WERI-Rb-1 (cell line): Measurements from ENCODE around the gene RSPH1.

ENCODE experiments used
- DNase-seq: peaks from one replicate; pipeline ENCODE4 v3.0.0-alpha.2; 2020
- H3K27ac ChIP-seq: fragments of 250-450 bp; sonication (Bioruptor Pico); 2 replicates; pipeline ENCODE4 v1.5.1; 2020; ENCODE audit warnings: mild to moderate bottlenecking, moderate library complexity
- H3K27me3 ChIP-seq: fragments of 250-450 bp; sonication (Bioruptor Pico); 2 replicates; pipeline ENCODE4 v1.5.1; 2021; ENCODE audit warnings: mild to moderate bottlenecking, low read depth, moderate library complexity; ENCODE audit not compliant: insufficient read depth, severe bottlenecking
- H3K36me3 ChIP-seq: fragments of 250-450 bp; sonication (Bioruptor Pico); 2 replicates; pipeline ENCODE4 v1.5.1; 2020; ENCODE audit warnings: mild to moderate bottlenecking, moderate library complexity
- H3K4me3 ChIP-seq: 2 replicates; pipeline ENCODE4 v1.5.1; 2011; ENCODE audit warnings: low read depth, mild to moderate bottlenecking, control low read depth, low read length
- H3K9me3 ChIP-seq: fragments of 250-450 bp; sonication (Bioruptor Pico); 2 replicates; pipeline ENCODE4 v1.5.1; 2021; ENCODE audit warnings: mild to moderate bottlenecking, moderate library complexity; ENCODE audit not compliant: severe bottlenecking
- TF ChIP-seq, protein P1 (sequence below): IDR thresholded peaks from 2 replicates; pipeline ENCODE4 v1.5.1; 2011; ENCODE audit warnings: low read depth, mild to moderate bottlenecking, control low read depth, inconsistent platforms, low read length

The RSPH1 gene

GRCh38 chr21:42479582-42479981, 16.4 kb downstream of the RSPH1 start:
- Histone ChIP-seq H3K27ac (no peak overlapping the region), H3K36me3 (no peaks in the 10 kb centered on the region), H3K4me3 (no peak overlapping the region), H3K9me3 (no peaks in the 10 kb centered on the region), H3K27me3 (no peaks in the 10 kb centered on the region)
- no peak for DNase-seq
- TF ChIP-seq, protein P1, sequence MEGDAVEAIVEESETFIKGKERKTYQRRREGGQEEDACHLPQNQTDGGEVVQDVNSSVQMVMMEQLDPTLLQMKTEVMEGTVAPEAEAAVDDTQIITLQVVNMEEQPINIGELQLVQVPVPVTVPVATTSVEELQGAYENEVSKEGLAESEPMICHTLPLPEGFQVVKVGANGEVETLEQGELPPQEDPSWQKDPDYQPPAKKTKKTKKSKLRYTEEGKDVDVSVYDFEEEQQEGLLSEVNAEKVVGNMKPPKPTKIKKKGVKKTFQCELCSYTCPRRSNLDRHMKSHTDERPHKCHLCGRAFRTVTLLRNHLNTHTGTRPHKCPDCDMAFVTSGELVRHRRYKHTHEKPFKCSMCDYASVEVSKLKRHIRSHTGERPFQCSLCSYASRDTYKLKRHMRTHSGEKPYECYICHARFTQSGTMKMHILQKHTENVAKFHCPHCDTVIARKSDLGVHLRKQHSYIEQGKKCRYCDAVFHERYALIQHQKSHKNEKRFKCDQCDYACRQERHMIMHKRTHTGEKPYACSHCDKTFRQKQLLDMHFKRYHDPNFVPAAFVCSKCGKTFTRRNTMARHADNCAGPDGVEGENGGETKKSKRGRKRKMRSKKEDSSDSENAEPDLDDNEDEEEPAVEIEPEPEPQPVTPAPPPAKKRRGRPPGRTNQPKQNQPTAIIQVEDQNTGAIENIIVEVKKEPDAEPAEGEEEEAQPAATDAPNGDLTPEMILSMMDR = no peak

- DNase-seq = no peak
- H3K36me3 ChIP-seq = no peaks in the 10 kb centered on the region
- no peaks in the 10 kb centered on the region for H3K27me3 ChIP-seq
- TF ChIP-seq, protein P1 = no peak
- H3K9me3 ChIP-seq = no peaks in the 10 kb centered on the region
- H3K4me3 ChIP-seq = no peak overlapping the region
- no peak overlapping the region for H3K27ac ChIP-seq
Measured at GRCh38 chr21:42478504-42478903, 17.5 kb downstream of the RSPH1 start.

DNA sequence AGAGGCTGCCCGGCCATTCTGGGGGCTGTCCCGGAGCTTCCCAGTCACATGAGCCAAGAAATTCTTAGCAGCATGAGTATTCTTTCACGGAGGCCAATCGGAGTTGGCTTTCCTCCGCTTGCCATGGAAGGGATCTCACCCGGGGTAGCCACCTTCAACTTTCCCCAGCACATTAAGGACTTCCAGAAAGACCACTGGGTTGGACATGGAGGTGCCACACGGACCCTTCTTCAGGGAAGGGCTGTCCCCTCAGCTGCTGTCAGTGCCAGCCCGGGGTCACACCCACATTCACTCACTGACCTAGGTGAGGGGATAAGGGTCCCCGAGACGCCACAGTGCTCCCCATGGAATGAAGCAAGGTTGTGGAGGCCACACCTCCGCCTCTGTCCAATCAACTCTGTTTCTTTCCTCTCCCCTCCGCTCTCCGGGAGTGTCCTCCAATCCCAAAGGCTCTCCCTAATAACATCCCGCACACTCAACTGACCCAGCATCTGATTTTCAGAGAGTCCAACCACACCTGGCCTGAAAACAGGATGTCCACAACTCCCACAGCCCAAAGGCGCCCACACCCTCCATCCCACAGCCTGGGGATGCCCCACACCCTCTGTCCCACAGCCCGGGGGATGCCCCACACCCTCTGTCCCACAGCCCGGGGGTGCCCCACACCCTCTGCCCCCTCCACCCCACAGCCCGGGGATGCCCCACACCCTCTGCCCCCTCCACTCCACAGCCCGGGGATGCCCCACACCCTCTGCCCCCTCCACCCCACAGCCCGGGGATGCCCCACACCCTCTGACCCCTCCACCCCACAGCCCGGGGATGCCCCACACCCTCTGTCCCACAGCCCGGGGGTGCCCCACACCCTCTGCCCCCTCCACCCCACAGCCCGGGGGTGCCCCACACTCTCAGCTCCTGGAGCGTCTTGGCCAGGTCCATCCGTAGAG, 19.4 kb downstream of the RSPH1 start:
- no peaks in the 10 kb centered on the region for H3K9me3 ChIP-seq
- H3K27ac ChIP-seq = no peak overlapping the region
- H3K36me3 ChIP-seq = no peaks in the 10 kb centered on the region
- peak; percentile 4 for DNase-seq
- no peak overlapping the region for H3K4me3 ChIP-seq
- no peaks in the 10 kb centered on the region for H3K27me3 ChIP-seq
- TF ChIP-seq, protein P1 = no peak

- TF ChIP-seq, protein P1 = no peak
- Histone ChIP-seq H3K27me3 (no peaks in the 10 kb centered on the region), H3K4me3 (no peak overlapping the region), H3K36me3 (no peaks in the 10 kb centered on the region), H3K27ac (no peak overlapping the region), H3K9me3 (no peaks in the 10 kb centered on the region)
- peak; percentile 4 for DNase-seq
Measured at GRCh38 chr21:42475526-42476387, 20.3 kb downstream of the RSPH1 start.

- no peak overlapping the region for H3K4me3 ChIP-seq
- no peaks in the 10 kb centered on the region for H3K9me3 ChIP-seq
- peak; percentile 2 for DNase-seq
- no peaks in the 10 kb centered on the region for H3K27me3 ChIP-seq
- no peaks in the 10 kb centered on the region for H3K36me3 ChIP-seq
- TF ChIP-seq, protein P1 = no peak
- H3K27ac ChIP-seq = no peak overlapping the region
Measured at GRCh38 chr21:42475036-42475435, 21.0 kb downstream of the RSPH1 start.
